Measurements from ENCODE around the gene MKKS.

GRCh38 chr20:10461495-10461894 lies 27.5 kb upstream of the MKKS start:
- TF ChIP-seq CTCF (optimal IDR thresholded peaks at IDR 0.05 in 1 of 3, IDR thresholded peaks at IDR 0.05 in 1 of 3, conservative IDR thresholded peaks at IDR 0.05 in 1 of 3; ENCODE audit: extremely low read depth in 1 of 3, insufficient read depth in 2 of 3, low read length in 3 of 3): no peak
- TF ChIP-seq EZH2 (IDR thresholded peaks at IDR 0.05; ENCODE audit: low read length): no peak
